Stimulated activated CD8-positive, alpha-beta memory T cell treated with anti-CD3 and anti-CD28 coated beads, Interleukin-4, amount 100 ng/mL, for 4 hours (primary cell): ENCODE data around the gene MTA1.
A peak's percentile ranks its signal among the peaks of the same experiment; 100 is the strongest.

Experiments
- DNase-seq, 2 donors: peaks; one replicate each; pipeline ENCODE4 v3.0.0-alpha.2; 2020; ENCODE audit warnings: low read depth in 2 of 2, low spot score in 1 of 2

Gene MTA1

GRCh38 chr14:105401699-105402098 is 17.9 kb upstream of the MTA1 start:
- no peak for DNase-seq

- no peak for DNase-seq
These were observed 11.0 kb upstream of the MTA1 start for GRCh38 chr14:105408592-105408991.

GRCh38 chr14:105409364-105409763 is 10.3 kb upstream of the MTA1 start:
- no peak for DNase-seq

GRCh38 chr14:105410642-105411016 is 9.0 kb upstream of the MTA1 start:
- DNase-seq, result no peak

GRCh38 chr14:105411017-105411941 is 8.3 kb upstream of the MTA1 start:
- no peak for DNase-seq

- DNase-seq, result no peak
These were observed 7.4 kb upstream of the MTA1 start for GRCh38 chr14:105411985-105412770.

- DNase-seq, result no peak
These were observed 6.7 kb upstream of the MTA1 start for GRCh38 chr14:105412771-105413543.

- DNase-seq, result no peak
These were observed 6.1 kb upstream of the MTA1 start for GRCh38 chr14:105413544-105413886.

- DNase-seq, result peak; percentile 17 to 33
These were observed 4.9 kb upstream of the MTA1 start for GRCh38 chr14:105414456-105415371.

- DNase-seq, result no peak
These were observed 3.9 kb upstream of the MTA1 start for GRCh38 chr14:105415481-105416428.

GRCh38 chr14:105416671-105417070 is 3.0 kb upstream of the MTA1 start:
- DNase-seq, result no peak

GRCh38 chr14:105417690-105418121 is 1.9 kb upstream of the MTA1 start:
- DNase-seq, result no peak

- DNase-seq, result no peak
These were observed 1.1 kb upstream of the MTA1 start for GRCh38 chr14:105418269-105419194.

GRCh38 chr14:105420101-105420973 is 710 bp downstream of the MTA1 start:
- no peak for DNase-seq

- no peak for DNase-seq
These were observed 1.5 kb downstream of the MTA1 start for GRCh38 chr14:105420974-105421674.

GRCh38 chr14:105421723-105422615 is 2.3 kb downstream of the MTA1 start:
- no peak for DNase-seq
